Cardiac fibroblast (primary cell): ENCODE measurements around the gene ARMC9.
"Not testable (repeated sequence)": the region's sequence is repeated elsewhere in the genome, so short reads cannot be mapped to it uniquely, and the experiment has no call there.

Experiments
- DNase-seq, 2 donors: peaks; one replicate each; pipeline versions ENCODE4 v3.0.0 to v3.0.0-alpha.2; 2010; ENCODE audit warnings: low read depth in 2 of 2
- H3K4me3 ChIP-seq, 2 donors: replicated peaks in 1 of 2; 1 replicate in 1 of 2; 2 replicates in 1 of 2; pipeline ENCODE4 v1.5.1; 2011; ENCODE audit warnings: low read depth in 2 of 2, low read length in 2 of 2, mild to moderate bottlenecking in 2 of 2, moderate library complexity in 1 of 2
- CTCF ChIP-seq: IDR thresholded peaks from one replicate; pipeline ENCODE4 v1.5.1; 2011; ENCODE audit warnings: low read depth, mild to moderate bottlenecking, low read length, inconsistent platforms

ARMC9 gene

GRCh38 chr2:231172025-231172424 lies 26.4 kb upstream of the ARMC9 start:
- DNase-seq: peak in 1 of 2 donors; percentile 65
- H3K4me3 ChIP-seq: no peak overlapping the region
- no peak for TF ChIP-seq CTCF

DNA sequence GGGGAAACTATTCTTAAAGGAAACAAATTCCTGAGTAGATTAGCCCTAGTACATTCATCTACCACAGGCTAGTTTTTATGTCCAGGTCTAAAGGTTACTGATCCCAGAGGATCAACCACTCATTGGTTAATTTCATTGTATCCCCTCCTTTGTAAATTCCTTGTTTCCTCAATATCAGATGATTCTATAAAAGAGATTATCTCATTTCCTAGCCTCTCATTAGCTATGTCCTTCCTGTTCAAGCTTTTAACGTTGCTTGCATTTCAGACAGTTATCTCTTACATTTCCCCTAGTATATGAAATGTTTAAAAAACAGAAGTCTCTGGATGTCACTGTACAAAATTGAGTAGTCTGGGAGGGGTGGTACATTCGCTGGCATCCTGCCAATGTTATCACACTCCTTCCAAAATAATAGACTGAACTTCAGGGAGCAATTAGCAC lies 24.2 kb upstream of the ARMC9 start:
- H3K4me3 ChIP-seq: no peak overlapping the region
- peak in 1 of 2 donors; percentile 44 for DNase-seq
- no peak for TF ChIP-seq CTCF

- TF ChIP-seq CTCF: no peak
- peak in 1 of 2 donors; percentile 45 for DNase-seq
These were observed 22.4 kb upstream of the ARMC9 start for GRCh38 chr2:231176066-231176465.

DNA sequence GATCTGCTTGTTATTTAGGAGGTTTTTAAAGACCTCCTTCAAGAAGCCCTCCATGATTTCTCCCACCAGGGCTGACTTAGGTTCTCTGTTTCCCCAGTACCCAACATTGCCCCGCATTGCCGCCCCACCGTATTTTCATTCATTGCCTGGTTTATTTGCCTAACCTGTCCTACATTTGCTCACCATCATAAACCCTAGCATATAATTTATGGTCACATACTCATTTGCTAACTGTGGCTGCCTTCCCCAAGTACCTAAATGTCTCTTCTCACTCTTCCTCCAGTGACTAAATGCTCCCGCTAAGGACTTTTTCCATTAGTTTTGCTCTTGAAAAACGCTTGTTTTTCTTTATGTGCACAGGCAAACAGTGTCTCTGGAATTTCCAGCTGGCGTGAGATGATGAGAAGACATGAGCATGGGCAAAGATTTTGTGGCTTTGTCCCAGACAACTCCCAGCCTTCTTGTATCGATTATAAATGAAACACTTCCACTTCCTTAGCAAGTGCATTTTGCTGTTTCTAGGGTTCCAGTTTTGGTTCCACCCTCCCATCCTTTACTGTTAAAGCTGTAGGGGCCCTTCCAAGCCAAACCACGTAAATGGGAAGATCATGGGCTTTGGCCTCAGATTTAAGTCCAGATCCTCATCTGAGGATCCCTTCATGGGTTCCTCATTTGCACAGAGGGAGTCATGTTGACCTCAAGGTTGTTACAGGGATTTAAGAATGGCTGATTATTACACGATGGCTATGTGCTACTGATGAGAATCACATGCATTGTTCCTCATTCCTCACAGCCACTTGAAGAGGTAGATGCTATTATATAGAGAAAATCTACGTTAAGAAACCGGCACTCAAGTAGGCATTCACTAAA lies 21.0 kb upstream of the ARMC9 start:
- H3K4me3 ChIP-seq: no peak overlapping the region
- DNase-seq: no peak
- no peak for TF ChIP-seq CTCF

More at GRCh38 chr2:231176066-231176465, 22.4 kb upstream of the ARMC9 start:
- H3K4me3 ChIP-seq: no peak overlapping the region

- not testable (repeated sequence) for H3K4me3 ChIP-seq
These were observed 19.6 kb upstream of the ARMC9 start for GRCh38 chr2:231178805-231179204.

DNA sequence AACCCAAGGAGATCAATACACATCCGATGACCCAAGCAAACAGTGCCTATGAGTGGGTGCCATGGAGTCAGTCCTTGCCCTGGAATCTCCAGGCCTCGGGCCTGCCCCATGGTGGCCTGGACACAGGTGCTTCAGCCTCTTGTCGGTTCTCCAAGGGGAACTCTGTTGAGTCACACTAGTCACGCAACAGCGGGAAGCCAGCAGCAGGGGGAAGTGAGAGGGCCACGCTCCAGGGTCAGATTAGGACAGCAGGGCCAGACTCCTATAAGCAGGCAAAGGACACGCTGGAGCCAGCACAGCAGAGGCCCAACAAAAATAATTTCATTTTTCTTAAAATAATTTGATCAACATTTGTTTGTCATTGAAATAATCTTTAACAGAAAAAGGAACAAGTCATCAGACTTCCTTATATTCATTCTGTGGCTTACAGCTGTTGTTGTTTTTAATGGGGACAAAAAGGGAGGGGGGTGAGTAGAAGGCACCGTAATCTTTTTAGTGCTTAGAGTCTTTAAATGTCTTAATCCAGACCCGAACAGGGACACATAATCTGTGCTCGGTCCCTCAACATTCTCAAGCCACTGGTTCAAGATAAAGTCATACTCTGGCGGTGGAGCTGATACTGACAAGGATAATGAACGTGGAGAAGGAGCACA lies 16.4 kb upstream of the ARMC9 start:
- peak; percentile 63 to 89 for DNase-seq
- TF ChIP-seq CTCF: no peak
- H3K4me3 ChIP-seq: no peak overlapping the region

More at GRCh38 chr2:231178805-231179204, 19.6 kb upstream of the ARMC9 start:
- DNase-seq: not testable (repeated sequence)

DNA sequence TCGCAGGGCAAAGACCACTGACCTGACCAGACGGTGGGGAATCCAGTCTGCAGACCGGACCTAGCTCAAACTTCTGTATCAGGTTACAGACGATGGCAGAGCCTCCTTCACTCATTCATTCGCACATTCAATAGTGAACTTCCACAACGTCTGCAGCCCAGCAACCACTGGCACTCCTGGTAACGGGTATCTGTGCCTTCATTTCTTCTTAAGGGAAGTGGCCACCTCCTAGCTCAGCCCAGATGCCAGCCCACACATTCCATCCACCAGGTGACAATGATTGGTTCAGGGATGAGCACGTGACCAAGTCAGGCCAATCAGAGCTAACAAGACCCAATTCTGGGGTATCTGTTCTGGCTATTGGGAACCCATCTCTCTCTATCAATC lies 15.9 kb upstream of the ARMC9 start:
- no peak for TF ChIP-seq CTCF
- no peak overlapping the region for H3K4me3 ChIP-seq
- DNase-seq: no peak
